ENCODE data around the gene SACM1L.

The SACM1L gene

DNA sequence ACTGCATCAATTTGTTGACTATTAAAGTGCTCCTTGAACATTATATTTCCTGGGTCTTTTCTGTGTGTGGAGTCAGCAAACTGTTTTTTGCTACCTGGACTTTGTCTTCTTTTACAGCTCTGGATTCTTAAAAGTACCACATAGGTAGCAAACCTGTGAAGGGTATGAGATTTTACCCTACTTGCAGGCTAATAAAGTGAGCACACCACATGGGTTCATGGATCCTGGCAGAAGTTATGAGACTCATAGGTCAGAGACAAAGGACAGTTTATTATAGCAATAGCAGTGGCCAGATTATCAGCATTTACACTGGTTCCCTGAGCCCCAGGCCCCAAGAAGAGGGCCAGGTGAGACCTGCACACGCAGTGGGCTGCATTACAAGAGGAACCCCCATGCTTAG lies 8.0 kb upstream of the SACM1L start:
- no peak for DNase-seq
- H3K27me3 Mint-ChIP-seq (ENCODE audit: low read depth, poor library complexity), result peaks cover 15% of the 10 kb centered on the region
- no peak overlapping the region for H3K4me3 Mint-ChIP-seq
- peaks cover 28% of the 10 kb centered on the region for H3K4me1 Mint-ChIP-seq
- TF ChIP-seq, protein P1, sequence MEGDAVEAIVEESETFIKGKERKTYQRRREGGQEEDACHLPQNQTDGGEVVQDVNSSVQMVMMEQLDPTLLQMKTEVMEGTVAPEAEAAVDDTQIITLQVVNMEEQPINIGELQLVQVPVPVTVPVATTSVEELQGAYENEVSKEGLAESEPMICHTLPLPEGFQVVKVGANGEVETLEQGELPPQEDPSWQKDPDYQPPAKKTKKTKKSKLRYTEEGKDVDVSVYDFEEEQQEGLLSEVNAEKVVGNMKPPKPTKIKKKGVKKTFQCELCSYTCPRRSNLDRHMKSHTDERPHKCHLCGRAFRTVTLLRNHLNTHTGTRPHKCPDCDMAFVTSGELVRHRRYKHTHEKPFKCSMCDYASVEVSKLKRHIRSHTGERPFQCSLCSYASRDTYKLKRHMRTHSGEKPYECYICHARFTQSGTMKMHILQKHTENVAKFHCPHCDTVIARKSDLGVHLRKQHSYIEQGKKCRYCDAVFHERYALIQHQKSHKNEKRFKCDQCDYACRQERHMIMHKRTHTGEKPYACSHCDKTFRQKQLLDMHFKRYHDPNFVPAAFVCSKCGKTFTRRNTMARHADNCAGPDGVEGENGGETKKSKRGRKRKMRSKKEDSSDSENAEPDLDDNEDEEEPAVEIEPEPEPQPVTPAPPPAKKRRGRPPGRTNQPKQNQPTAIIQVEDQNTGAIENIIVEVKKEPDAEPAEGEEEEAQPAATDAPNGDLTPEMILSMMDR (IDR thresholded peaks at IDR 0.05), result no peak
- H3K9me3 Mint-ChIP-seq, result peaks cover 19% of the 10 kb centered on the region
- peaks cover 27% of the 10 kb centered on the region for H3K36me3 Mint-ChIP-seq (ENCODE audit: low read depth)
- no peak overlapping the region for H3K27ac Mint-ChIP-seq

DNA sequence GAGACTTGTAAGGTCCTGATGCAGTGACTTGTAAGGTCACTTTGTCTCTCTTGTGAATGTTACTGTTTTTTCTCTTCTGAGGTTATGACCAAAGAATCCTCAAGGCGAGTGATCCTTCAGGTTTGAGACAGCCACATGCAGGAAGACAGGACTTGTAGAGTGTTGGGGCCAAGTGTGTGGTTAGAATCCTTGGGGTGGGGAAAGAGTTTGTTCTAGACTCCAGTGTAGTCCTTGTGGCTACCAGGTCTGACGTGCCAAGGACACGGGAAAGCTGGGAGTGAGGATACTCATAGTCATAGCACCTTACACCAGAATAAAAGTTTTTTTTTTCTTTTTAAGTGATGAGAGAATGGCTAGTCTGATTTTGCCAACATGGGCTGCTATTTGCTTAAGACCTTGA lies 7.3 kb upstream of the SACM1L start:
- DNase-seq, result no peak
- H3K27ac Mint-ChIP-seq, result no peak overlapping the region
- H3K27me3 Mint-ChIP-seq (ENCODE audit: low read depth, poor library complexity), result peaks cover 15% of the 10 kb centered on the region
- peaks cover 19% of the 10 kb centered on the region for H3K9me3 Mint-ChIP-seq
- TF ChIP-seq, protein P1 (IDR thresholded peaks at IDR 0.05), result no peak
- peaks cover 23% of the 10 kb centered on the region for H3K36me3 Mint-ChIP-seq (ENCODE audit: low read depth)
- no peak overlapping the region for H3K4me3 Mint-ChIP-seq
- H3K4me1 Mint-ChIP-seq, result peaks cover 22% of the 10 kb centered on the region

DNA sequence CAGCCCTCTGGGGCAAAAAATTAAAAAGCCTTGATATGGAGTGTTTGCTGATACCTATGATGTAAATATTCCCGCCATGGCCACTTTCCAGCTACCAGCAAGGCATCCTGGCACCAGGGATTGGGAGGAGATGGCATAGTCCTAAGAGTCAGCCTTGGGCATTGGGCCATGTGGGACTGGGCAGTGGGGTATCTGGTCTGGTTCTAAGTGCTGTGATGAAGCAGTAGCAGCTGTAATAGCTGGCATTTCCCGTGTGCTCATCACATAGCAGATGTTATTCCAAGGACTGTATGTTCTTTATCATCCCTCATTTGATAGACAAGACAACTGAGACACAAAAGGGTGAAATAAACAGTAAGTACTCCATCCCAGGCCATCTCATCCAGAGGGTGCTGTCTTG lies 6.9 kb upstream of the SACM1L start:
- H3K27me3 Mint-ChIP-seq (ENCODE audit: low read depth, poor library complexity), result peaks cover 15% of the 10 kb centered on the region
- no peak for DNase-seq
- peaks cover 17% of the 10 kb centered on the region for H3K4me1 Mint-ChIP-seq

GRCh38 chr3:45682786-45683185 lies 6.4 kb upstream of the SACM1L start:
- H3K4me1 Mint-ChIP-seq, result peaks cover 13% of the 10 kb centered on the region
- no peak for DNase-seq
- no peak overlapping the region for H3K4me3 Mint-ChIP-seq
- peaks cover 19% of the 10 kb centered on the region for H3K9me3 Mint-ChIP-seq
- TF ChIP-seq, protein P1 (IDR thresholded peaks at IDR 0.05), result no peak
- H3K27ac Mint-ChIP-seq, result no peak overlapping the region
- H3K36me3 Mint-ChIP-seq (ENCODE audit: low read depth), result peaks cover 23% of the 10 kb centered on the region
- H3K27me3 Mint-ChIP-seq (ENCODE audit: low read depth, poor library complexity), result peaks cover 15% of the 10 kb centered on the region

More for the DNA sequence above, 6.9 kb upstream of the SACM1L start:
- Mint-ChIP-seq H3K36me3 (ENCODE audit: low read depth) (peaks cover 23% of the 10 kb centered on the region), H3K27ac (no peak overlapping the region), H3K4me3 (no peak overlapping the region), H3K9me3 (peaks cover 19% of the 10 kb centered on the region)
- TF ChIP-seq, protein P1 (IDR thresholded peaks at IDR 0.05), result no peak

DNA sequence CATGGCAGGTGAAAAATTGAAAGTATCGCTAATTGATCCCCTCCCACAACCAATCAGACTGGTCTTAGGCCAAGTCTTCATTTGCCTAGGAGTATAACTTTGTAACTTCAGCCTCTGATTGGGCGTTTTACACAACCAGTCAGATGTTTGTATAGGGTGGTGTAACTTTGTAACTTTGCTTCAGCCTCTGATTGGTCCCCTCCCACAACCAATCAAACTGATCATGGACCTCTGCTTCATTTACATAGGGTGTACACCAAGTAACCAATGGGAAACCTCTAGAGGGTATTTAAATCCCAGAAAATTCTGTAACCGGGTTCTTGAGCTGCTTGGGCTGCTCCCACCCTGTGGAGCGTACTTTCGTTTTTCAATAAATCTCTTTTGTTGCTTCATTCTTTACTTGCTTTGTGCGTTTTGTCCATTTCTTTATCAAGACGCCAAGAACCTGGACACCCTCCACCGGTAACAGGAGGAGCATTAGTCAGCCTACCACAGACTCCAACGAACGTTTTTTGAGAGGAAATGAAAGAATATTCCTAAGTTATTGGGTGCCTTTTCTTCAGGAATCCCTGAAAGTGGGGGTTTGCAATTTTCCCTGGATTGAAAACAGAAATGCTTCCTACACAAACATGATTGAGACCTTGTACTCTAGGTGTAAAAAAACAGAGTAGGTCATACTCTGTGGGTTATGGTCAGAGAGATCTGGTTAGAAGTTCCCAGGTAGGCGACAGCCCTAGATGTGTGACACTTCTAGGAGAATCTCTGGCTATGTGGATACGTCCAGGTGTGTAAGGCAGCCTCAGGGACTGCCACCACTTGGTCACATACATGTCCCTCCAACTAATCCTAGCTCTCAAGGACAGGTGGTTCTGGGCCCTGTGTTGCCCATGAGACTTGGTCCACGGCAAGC lies 5.5 kb upstream of the SACM1L start:
- no peak for DNase-seq
- Mint-ChIP-seq H3K4me3 (no peak overlapping the region), H3K27ac (no peak overlapping the region), H3K27me3 (ENCODE audit: low read depth, poor library complexity) (peaks cover 15% of the 10 kb centered on the region), H3K4me1 (peaks cover 7% of the 10 kb centered on the region), H3K9me3 (peaks cover 19% of the 10 kb centered on the region), H3K36me3 (ENCODE audit: low read depth) (peaks cover 23% of the 10 kb centered on the region)
- TF ChIP-seq, protein P1 (IDR thresholded peaks at IDR 0.05), result no peak

All from nephron progenitor cell (in vitro differentiated cells).